Common myeloid progenitor, CD34-positive (primary cell): ENCODE data around the gene ACAP1.
A peak's percentile ranks its signal among the peaks of the same experiment; 100 is the strongest.

ENCODE experiments used
- CTCF ChIA-PET: fragments of 350-600 bp; sonication (Branson Sonifier 250); formaldehyde crosslinking; loops from one replicate; lab custom pipeline; 2021; ENCODE audit warnings: antibody characterized with exemption; lab: Charles Lee
- POLR2A ChIA-PET: fragments of 350-600 bp; sonication (Branson Sonifier 250); formaldehyde crosslinking; loops from one replicate; lab custom pipeline; 2021; ENCODE audit warnings: antibody characterized with exemption; lab: Charles Lee
- DNase-seq, 3 donors: peaks; one replicate each; pipeline versions ENCODE4 v3.0.0 to v3.0.0-alpha.2; 2013
- H3K27ac ChIP-seq, 2 experiments: 1 replicate in 1 of 2; 2 replicates in 1 of 2; pipeline ENCODE4 v1.7.0; 2013; ENCODE audit warnings: inconsistent platforms in 2 of 2, low read length in 2 of 2, mild to moderate bottlenecking in 2 of 2, low read depth in 1 of 2, moderate library complexity in 1 of 2; ENCODE audit not compliant: severe bottlenecking in 2 of 2, insufficient read depth in 1 of 2, poor library complexity in 1 of 2
- H3K27me3 ChIP-seq, 5 experiments: replicated peaks in 2 of 5; 1 replicate in 3 of 5; 2 replicates in 2 of 5; pipeline versions ENCODE4 v1.6.1 to v1.7.0; 2013; ENCODE audit warnings: low read length in 4 of 5, mild to moderate bottlenecking in 2 of 5, moderate library complexity in 2 of 5, inconsistent platforms in 1 of 5; ENCODE audit not compliant: insufficient read depth in 5 of 5, control insufficient read depth in 4 of 5
- H3K36me3 ChIP-seq, 4 experiments: 1 replicate in 2 of 4; 2 replicates in 2 of 4; pipeline versions ENCODE4 v1.6.1 to v1.7.0; 2013; ENCODE audit warnings: low read length in 3 of 4, control low read depth in 1 of 4, mild to moderate bottlenecking in 1 of 4; ENCODE audit not compliant: control insufficient read depth in 4 of 4, insufficient read depth in 4 of 4
- H3K4me1 ChIP-seq, 4 experiments: 1 replicate in 3 of 4; 2 replicates in 1 of 4; pipeline versions ENCODE4 v1.6.1 to v1.7.1; 2013; ENCODE audit warnings: low read length in 3 of 4, mild to moderate bottlenecking in 3 of 4, control low read depth in 1 of 4, inconsistent platforms in 1 of 4, moderate library complexity in 1 of 4; ENCODE audit not compliant: control insufficient read depth in 4 of 4, insufficient read depth in 4 of 4; ENCODE audit errors: control extremely low read depth in 1 of 4
- H3K4me3 ChIP-seq, 7 experiments: 1 replicate in 4 of 7; 2 replicates in 3 of 7; pipeline versions ENCODE4 v1.5.1 to v1.7.0; 2013; ENCODE audit warnings: mild to moderate bottlenecking in 7 of 7, low read length in 6 of 7, moderate library complexity in 6 of 7, inconsistent platforms in 2 of 7, low read depth in 2 of 7, control low read depth in 1 of 7; ENCODE audit not compliant: insufficient read depth in 4 of 7, control insufficient read depth in 1 of 7; ENCODE audit errors: extremely low read depth in 1 of 7
- H3K9me3 ChIP-seq, 5 experiments: 1 replicate in 4 of 5; 2 replicates in 1 of 5; pipeline versions ENCODE4 v1.6.1 to v1.7.1; 2013; ENCODE audit warnings: low read length in 4 of 5, mild to moderate bottlenecking in 2 of 5, inconsistent platforms in 1 of 5, low read depth in 1 of 5, moderate library complexity in 1 of 5; ENCODE audit not compliant: control insufficient read depth in 4 of 5, insufficient read depth in 2 of 5; ENCODE audit errors: control extremely low read depth in 1 of 5
- WGBS: methylation state at CpG from one replicate; pipeline ENCODE4 v1.1.5; 2013; ENCODE audit not compliant: insufficient coverage; 5-methylcytosine and 5-hydroxymethylcytosine counted together

The ACAP1 gene

DNA sequence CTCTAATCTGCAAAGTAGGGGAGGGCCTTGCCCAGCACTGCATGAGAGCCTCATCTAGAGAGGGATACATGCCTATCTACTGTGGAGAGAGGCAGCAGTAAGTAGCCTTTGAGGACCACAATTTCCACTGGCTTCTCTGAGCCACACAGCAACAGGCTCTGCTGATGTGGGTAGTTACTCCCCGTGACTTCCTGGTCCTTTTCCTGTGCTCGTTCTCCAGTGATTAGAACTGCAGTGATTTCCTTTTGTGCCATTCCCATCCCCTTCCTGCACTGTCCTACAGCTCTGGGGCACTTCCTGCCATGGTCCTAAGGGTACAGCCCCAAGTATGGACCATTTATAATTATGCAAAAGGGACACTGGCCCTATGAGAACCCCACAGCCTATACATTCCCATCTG lies 55.0 kb downstream of the ACAP1 start:
- no peaks in the 10 kb centered on the region for H3K27me3 ChIP-seq
- H3K4me1 ChIP-seq: peaks cover 0 to 19% (median 15%) of the 10 kb centered on the region in 4 experiments
- POLR2A ChIA-PET: no interaction called here
- CTCF ChIA-PET: interaction anchor here (1.7 kb wide), 1 partner anchor 22 kb away, joined by 7 read pairs; no protein-coding TSS in a partner anchor
- peaks cover 0 to 20% (median 7%) of the 10 kb centered on the region in 4 experiments for H3K36me3 ChIP-seq
- no peak overlapping the region for H3K4me3 ChIP-seq
- DNase-seq: no peak
- no peaks in the 10 kb centered on the region for H3K9me3 ChIP-seq
- 44% methylated on average over 2 of the region's 2 CpGs for WGBS
- H3K27ac ChIP-seq: no peak overlapping the region

GRCh38 chr17:7392696-7393612 lies 56.6 kb downstream of the ACAP1 start:
- 92% methylated on average over 31 of the region's 42 CpGs for WGBS
- no peak for DNase-seq
- POLR2A ChIA-PET: interaction anchor here (0.5 to 1.2 kb wide), 2 partner anchors 92 to 112 kb away, joined by 3 to 4 read pairs; partner anchors contain the start of gene POLR2A
- Histone ChIP-seq H3K27me3 (no peaks in the 10 kb centered on the region), H3K4me3 (peak overlapping the region in 4 of 7 experiments; percentile 72 to 87 (median 79)), H3K4me1 (peaks cover 0 to 19% (median 15%) of the 10 kb centered on the region in 4 experiments), H3K36me3 (peaks cover 0 to 20% (median 6%) of the 10 kb centered on the region in 4 experiments), H3K27ac (no peak overlapping the region), H3K9me3 (no peaks in the 10 kb centered on the region)
- CTCF ChIA-PET: interaction anchor here (0.5 to 1.9 kb wide), 9 partner anchors 10 to 161 kb away, joined by 3 to 8 read pairs (median 3); partner anchors contain the start of genes TMEM256, TMEM95 and TNK1

DNA sequence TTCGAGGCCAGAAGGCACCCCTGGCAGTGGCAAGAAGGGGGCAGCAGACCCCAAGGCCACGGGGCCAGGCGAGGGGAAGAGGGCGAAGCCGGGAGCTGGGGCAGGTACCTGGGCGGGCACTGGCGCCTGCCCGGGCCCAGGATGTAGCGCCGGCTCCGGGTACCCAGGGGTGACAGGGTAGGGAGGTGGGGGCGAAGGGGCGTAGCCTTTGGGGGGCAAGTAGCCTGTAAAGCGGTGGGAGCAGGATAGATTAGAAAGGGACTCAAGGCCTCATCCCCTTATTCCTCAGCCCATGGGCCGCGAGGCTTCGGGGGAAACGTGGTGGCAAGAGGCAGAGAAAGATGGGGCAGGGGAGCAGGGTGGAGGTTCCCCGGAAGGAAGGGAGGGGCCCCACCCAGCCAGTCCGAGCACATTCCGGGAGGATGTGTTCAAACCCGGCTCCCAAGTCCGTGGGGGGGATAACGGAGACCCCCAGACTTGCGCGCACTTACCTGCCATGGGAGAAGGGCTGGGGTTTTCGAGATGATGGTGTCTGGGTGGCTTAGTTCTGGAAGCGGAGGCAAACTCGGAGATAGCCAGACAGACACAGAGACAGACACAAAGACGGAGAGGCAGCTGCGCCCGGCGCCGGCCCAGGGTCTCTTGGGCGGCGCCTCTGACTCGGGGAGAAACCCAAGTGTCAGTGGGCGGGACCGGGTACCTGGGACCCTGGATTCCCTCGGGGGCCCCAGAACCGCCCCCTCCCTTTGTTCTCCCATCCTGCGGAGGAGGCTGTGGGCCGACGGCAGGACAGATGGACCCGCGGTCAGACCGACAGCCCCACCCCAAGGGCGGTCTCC lies 57.5 kb downstream of the ACAP1 start:
- H3K27ac ChIP-seq: peak overlapping the region in 1 of 2 experiments; percentile 73
- H3K4me3 ChIP-seq: peak overlapping the region; percentile 58 to 87 (median 72)
- peaks cover 0 to 19% (median 15%) of the 10 kb centered on the region in 4 experiments for H3K4me1 ChIP-seq
- peaks cover 0 to 16% (median 5%) of the 10 kb centered on the region in 4 experiments for H3K36me3 ChIP-seq
- ChIA-PET CTCF (interaction anchor here (0.7 to 1.9 kb wide), 6 partner anchors 9 to 43 kb away, joined by 3 to 8 read pairs (median 4); partner anchors contain the start of genes TMEM256, TMEM95 and TNK1), POLR2A (interaction anchor here (0.6 to 1.2 kb wide), 2 partner anchors 17 to 91 kb away, joined by 4 read pairs; partner anchors contain the start of gene POLR2A)
- peak; percentile 23 to 70 (median 67) for DNase-seq
- WGBS: 5% methylated on average over 36 of the region's 48 CpGs
- H3K9me3 ChIP-seq: no peaks in the 10 kb centered on the region
- no peaks in the 10 kb centered on the region for H3K27me3 ChIP-seq

- Histone ChIP-seq H3K36me3 (peaks cover 0 to 10% (median 2%) of the 10 kb centered on the region in 4 experiments), H3K9me3 (no peaks in the 10 kb centered on the region), H3K4me1 (peaks cover 0 to 19% (median 15%) of the 10 kb centered on the region in 4 experiments), H3K4me3 (peak within 1 kb of the TSS; percentile 58 to 87 (median 72)), H3K27ac (peak within 1 kb of the TSS in 1 of 2 experiments; percentile 73), H3K27me3 (no peaks in the 10 kb centered on the region)
- peak; percentile 64 to 83 (median 78) for DNase-seq
- ChIA-PET CTCF (interaction anchor here (1.0 to 1.9 kb wide), 5 partner anchors 9 to 42 kb away, joined by 3 to 8 read pairs (median 5); partner anchors contain the start of genes TMEM256, TMEM95 and TNK1), POLR2A (interaction anchor here (0.6 to 1.2 kb wide), 2 partner anchors 17 to 90 kb away, joined by 4 read pairs; partner anchors contain the start of gene POLR2A)
- WGBS: 0% methylated on average over 55 of the region's 71 CpGs
Observed at GRCh38 chr17:7394452-7395191, 58.3 kb downstream of the ACAP1 start, which contains the start of gene PLSCR3. Gene PLSCR3 (minus strand): TSS chr17:7394525. CDS start chr17:7394110, 415 bp downstream.

- ChIA-PET POLR2A (no interaction called here), CTCF (interaction anchor here (0.8 kb wide), 2 partner anchors 11 to 40 kb away, joined by 3 read pairs; partner anchors contain the start of gene NLGN2)
- no peak overlapping the region for H3K4me3 ChIP-seq
- WGBS: 93% methylated on average over 4 of the region's 4 CpGs
- H3K27me3 ChIP-seq: no peaks in the 10 kb centered on the region
- H3K9me3 ChIP-seq: no peaks in the 10 kb centered on the region
- DNase-seq: no peak
- H3K27ac ChIP-seq: no peak overlapping the region
- H3K4me1 ChIP-seq: peaks cover 0 to 19% (median 15%) of the 10 kb centered on the region in 4 experiments
- peaks cover 0 to 3% (median 2%) of the 10 kb centered on the region in 4 experiments for H3K36me3 ChIP-seq
Observed at GRCh38 chr17:7396147-7396546, 59.8 kb downstream of the ACAP1 start.

DNA sequence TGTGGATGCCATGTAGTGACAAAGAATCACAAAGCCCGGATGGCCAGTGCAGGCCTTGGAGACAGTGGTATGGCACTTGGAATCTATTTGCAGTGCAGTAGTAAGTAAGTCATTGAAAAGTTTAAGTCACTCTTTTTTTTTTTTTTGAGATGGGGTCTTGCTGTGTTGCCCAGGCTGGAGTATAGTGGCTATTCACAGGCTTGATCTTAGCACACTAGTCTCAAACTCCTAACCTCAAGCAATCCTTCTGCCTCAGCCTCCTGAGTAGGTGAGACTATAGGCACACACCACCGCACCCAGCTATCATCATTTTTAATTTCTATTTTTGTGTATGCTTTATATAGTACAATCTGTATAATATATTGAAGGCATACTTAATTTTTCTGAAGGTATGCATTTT lies 62.3 kb downstream of the ACAP1 start:
- CTCF ChIA-PET: interaction anchor here (0.8 to 1.2 kb wide), 3 partner anchors 8 to 44 kb away, joined by 3 read pairs; partner anchors contain the start of gene TMEM95
- DNase-seq: no peak

More for the DNA sequence above, 62.3 kb downstream of the ACAP1 start:
- H3K27me3 ChIP-seq: no peaks in the 10 kb centered on the region
- 100% methylated on average over 1 of the region's 2 CpGs for WGBS
- H3K4me1 ChIP-seq: peaks cover 0 to 24% (median 23%) of the 10 kb centered on the region in 4 experiments
- H3K9me3 ChIP-seq: no peaks in the 10 kb centered on the region
- H3K27ac ChIP-seq: no peak overlapping the region
- no peak overlapping the region for H3K4me3 ChIP-seq
- POLR2A ChIA-PET: no interaction called here
- peaks cover 0 to 4% (median 0%) of the 10 kb centered on the region in 4 experiments for H3K36me3 ChIP-seq
